H1 (cell line): ENCODE data around the gene TEX35. TPM values are rescaled to one million over a fixed set of nuclear protein-coding genes. Genes with fewer than 3 reads are reported as not detected.

ENCODE experiments used
- CTCF ChIA-PET: fragments of 300-600 bp; sonication (Branson Sonifier 250); formaldehyde crosslinking; loops from one replicate; lab custom pipeline; 2021; ENCODE audit not compliant: partially characterized antibody; lab: Charles Lee
- POLR2A ChIA-PET: fragments of 300-600 bp; sonication (Branson Sonifier 250); formaldehyde crosslinking; loops from one replicate; lab custom pipeline; 2021; ENCODE audit warnings: inconsistent platforms; ENCODE audit not compliant: partially characterized antibody; lab: Charles Lee
- DNase-seq, 2 experiments: peaks; one replicate each; pipeline versions ENCODE4 v3.0.0 to v3.0.0-alpha.2; 2010 to 2022; ENCODE audit warnings: low spot score in 2 of 2, low read depth in 1 of 2, mixed read lengths in 1 of 2
- FAIRE-seq: peaks from 2 replicates; lab custom pipeline; 2011; peaks lifted over from hg19 to GRCh38; lab: Jason Lieb, UNC
- H2AFZ ChIP-seq: 2 replicates; pipeline ENCODE4 v1.8.1; 2012; ENCODE audit warnings: low read length, inconsistent platforms
- H2AK5ac ChIP-seq: 2 replicates; pipeline ENCODE4 v1.6.1; 2013; ENCODE audit warnings: low read depth, low read length
- H2BK120ac ChIP-seq: replicated peaks from 2 replicates; pipeline ENCODE3; 2013; ENCODE audit warnings: low read depth, low read length, inconsistent platforms
- H2BK12ac ChIP-seq: 2 replicates; pipeline ENCODE4 v1.6.1; 2013; ENCODE audit warnings: low read depth, low read length
- H2BK15ac ChIP-seq: 2 replicates; pipeline ENCODE4 v1.6.1; 2013; ENCODE audit warnings: low read length
- H2BK20ac ChIP-seq: 2 replicates; pipeline ENCODE4 v1.6.1; 2013; ENCODE audit warnings: low read length
- H2BK5ac ChIP-seq: 2 replicates; pipeline ENCODE4 v1.6.1; 2013; ENCODE audit warnings: low read depth, low read length
- H3K14ac ChIP-seq: 2 replicates; pipeline ENCODE4 v1.6.1; 2013; ENCODE audit warnings: inconsistent platforms; ENCODE audit not compliant: insufficient read length
- H3K18ac ChIP-seq: 2 replicates; pipeline ENCODE4 v1.6.1; 2013; ENCODE audit warnings: low read length; ENCODE audit errors: extremely low read depth
- H3K23ac ChIP-seq: 2 replicates; pipeline ENCODE4 v1.6.1; 2013; ENCODE audit warnings: inconsistent platforms; ENCODE audit not compliant: insufficient read length
- H3K23me2 ChIP-seq: 2 replicates; pipeline ENCODE4 v1.6.1; 2013; ENCODE audit warnings: low read depth, low read length
- H3K27ac ChIP-seq: 2 replicates; pipeline ENCODE4 v1.6.1; 2011; ENCODE audit warnings: low read depth, low read length, inconsistent platforms
- H3K27me3 ChIP-seq, 4 experiments: replicated peaks in 1 of 4; 1 replicate in 1 of 4; 2 replicates in 3 of 4; pipeline versions ENCODE4 v1.6.1 to v1.8.1; 2011 to 2013; ENCODE audit warnings: low read length in 3 of 4, mild to moderate bottlenecking in 3 of 4, inconsistent platforms in 2 of 4, mixed read lengths in 2 of 4, moderate library complexity in 1 of 4; ENCODE audit not compliant: control insufficient read depth in 3 of 4, insufficient read depth in 3 of 4; ENCODE audit errors: extremely low read depth in 1 of 4
- H3K36me3 ChIP-seq, 4 experiments: 2 replicates each; pipeline versions ENCODE4 v1.6.1 to v1.8.1; 2011 to 2013; ENCODE audit warnings: mild to moderate bottlenecking in 4 of 4, low read length in 3 of 4, moderate library complexity in 2 of 4, control low read depth in 1 of 4, inconsistent platforms in 1 of 4; ENCODE audit not compliant: insufficient read depth in 4 of 4, control insufficient read depth in 2 of 4
- H3K4ac ChIP-seq: replicated peaks from 2 replicates; pipeline ENCODE3; 2013; ENCODE audit warnings: low read length, low read depth, mixed read lengths, inconsistent platforms; ENCODE audit not compliant: insufficient read length
- H3K4me1 ChIP-seq, 4 experiments: replicated peaks in 1 of 4; 1 replicate in 1 of 4; 2 replicates in 3 of 4; pipeline versions ENCODE4 v1.6.1 to v1.8.1; 2011 to 2013; ENCODE audit warnings: low read length in 3 of 4, inconsistent platforms in 2 of 4, mixed read lengths in 1 of 4; ENCODE audit not compliant: insufficient read depth in 4 of 4, control insufficient read depth in 3 of 4
- H3K4me2 ChIP-seq, 2 experiments: 2 replicates each; pipeline versions ENCODE4 v1.6.1 to v1.8.1; 2011 to 2013; ENCODE audit warnings: low read depth in 2 of 2, low read length in 2 of 2, control low read depth in 1 of 2, inconsistent platforms in 1 of 2, mild to moderate bottlenecking in 1 of 2; ENCODE audit not compliant: insufficient read depth in 1 of 2
- H3K4me3 ChIP-seq, 4 experiments: fragments of 200-600, 300-600 bp in 1 of 4; sonication (generic), shearing (Covaris generic), sonication (Bioruptor Twin) in 1 of 4; 2 replicates each; pipeline versions ENCODE4 v1.5.1 to v1.8.1; 2011 to 2016; ENCODE audit warnings: low read length in 4 of 4, low read depth in 3 of 4, control low read depth in 2 of 4, inconsistent platforms in 2 of 4, mild to moderate bottlenecking in 2 of 4, mixed read lengths in 1 of 4, moderate library complexity in 1 of 4; ENCODE audit not compliant: insufficient read depth in 2 of 4; ENCODE audit errors: extremely low read depth in 1 of 4
- H3K56ac ChIP-seq: replicated peaks from 2 replicates; pipeline ENCODE3; 2013; ENCODE audit warnings: low read depth, mild to moderate bottlenecking, mixed read lengths, low read length, inconsistent platforms; ENCODE audit not compliant: insufficient read length
- H3K79me1 ChIP-seq: 2 replicates; pipeline ENCODE4 v1.6.1; 2013; ENCODE audit warnings: low read depth, low read length, control low read depth
- H3K79me2 ChIP-seq, 2 experiments: 2 replicates each; pipeline versions ENCODE4 v1.6.1 to v1.8.1; 2012 to 2013; ENCODE audit warnings: low read length in 2 of 2, mild to moderate bottlenecking in 2 of 2, inconsistent platforms in 1 of 2; ENCODE audit not compliant: insufficient read depth in 2 of 2, control insufficient read depth in 1 of 2
- H3K9ac ChIP-seq, 4 experiments: replicated peaks in 1 of 4; 1 replicate in 1 of 4; 2 replicates in 3 of 4; pipeline versions ENCODE4 v1.6.1 to v1.8.1; 2011 to 2013; ENCODE audit warnings: low read depth in 3 of 4, low read length in 3 of 4, control low read depth in 2 of 4, mild to moderate bottlenecking in 2 of 4, moderate library complexity in 2 of 4, inconsistent platforms in 1 of 4; ENCODE audit errors: extremely low read depth in 1 of 4
- H3K9me3 ChIP-seq, 2 experiments: 2 replicates each; pipeline versions ENCODE4 v1.6.1 to v1.8.1; 2012 to 2013; ENCODE audit warnings: mild to moderate bottlenecking in 2 of 2, moderate library complexity in 2 of 2, control low read depth in 1 of 2, inconsistent platforms in 1 of 2, low read depth in 1 of 2, low read length in 1 of 2, mixed read lengths in 1 of 2; ENCODE audit not compliant: insufficient read depth in 2 of 2
- H4K20me1 ChIP-seq, 2 experiments: replicated peaks in 1 of 2; 2 replicates each; pipeline versions ENCODE3 to v1.8.1; 2011 to 2013; ENCODE audit warnings: inconsistent platforms in 2 of 2, low read length in 2 of 2, mild to moderate bottlenecking in 1 of 2; ENCODE audit not compliant: insufficient read depth in 2 of 2, control insufficient read depth in 1 of 2
- H4K5ac ChIP-seq: 2 replicates; pipeline ENCODE4 v1.6.1; 2013; ENCODE audit warnings: low read length, low read depth, mixed read lengths, inconsistent platforms; ENCODE audit not compliant: insufficient read length
- H4K8ac ChIP-seq: 2 replicates; pipeline ENCODE4 v1.8.0; 2013; ENCODE audit warnings: mild to moderate bottlenecking, moderate library complexity, low read length, inconsistent platforms; ENCODE audit not compliant: insufficient read depth; ENCODE audit errors: extremely low read depth
- H4K91ac ChIP-seq: replicated peaks from 2 replicates; pipeline ENCODE3; 2013; ENCODE audit warnings: low read length, mixed read lengths, inconsistent platforms; ENCODE audit not compliant: insufficient read length
- ASH2L ChIP-seq: fragments of 200-600, 300-600 bp; sonication (generic); IDR thresholded peaks from one replicate; pipeline ENCODE4 v1.7.1; 2017; ENCODE audit warnings: low read length
- CBX8 ChIP-seq: fragments of 300-800, 300-1000 bp; sonication (generic); IDR thresholded peaks from 2 replicates; pipeline ENCODE4 v1.7.1; 2016; ENCODE audit warnings: low read depth, low read length, borderline replicate concordance
- CHD2 ChIP-seq: IDR thresholded peaks from 2 replicates; pipeline ENCODE4 v1.6.1; 2012; ENCODE audit warnings: low read length, improper control_type of control experiment
- MAFK ChIP-seq: IDR thresholded peaks from 2 replicates; pipeline ENCODE4 v1.6.1; 2012; ENCODE audit warnings: low read depth, mild to moderate bottlenecking, improper control_type of control experiment, low read length
- NRF1 ChIP-seq: IDR thresholded peaks from 2 replicates; pipeline ENCODE4 v1.6.1; 2011; ENCODE audit warnings: mild to moderate bottlenecking, low read depth, low read length, improper control_type of control experiment
- POLR2A ChIP-seq, 2 experiments: IDR thresholded peaks; 1 replicate in 1 of 2; 2 replicates in 1 of 2; pipeline ENCODE4 v1.6.1; 2011; ENCODE audit warnings: low read depth in 2 of 2, low read length in 2 of 2, mild to moderate bottlenecking in 2 of 2; ENCODE audit errors: control extremely low read depth in 1 of 2
- POU5F1 ChIP-seq: IDR thresholded peaks from 2 replicates; pipeline ENCODE4 v1.6.1; 2011; ENCODE audit warnings: low read depth, mild to moderate bottlenecking, low read length, moderate library complexity
- RNF2 ChIP-seq: fragments of 200-900, 300-1000 bp; sonication (generic); IDR thresholded peaks from 2 replicates; pipeline ENCODE4 v1.7.1; 2016; ENCODE audit warnings: borderline replicate concordance, low read depth, mild to moderate bottlenecking, antibody characterized with exemption, low read length; ENCODE audit not compliant: poor library complexity, severe bottlenecking; ENCODE audit errors: missing control alignments
- SIRT6 ChIP-seq: IDR thresholded peaks from one replicate; pipeline ENCODE4 v1.7.1; 2012; ENCODE audit warnings: low read length, inconsistent platforms
- SP2 ChIP-seq: IDR thresholded peaks from 2 replicates; pipeline ENCODE4 v1.6.1; 2012; ENCODE audit warnings: mild to moderate bottlenecking, low read length, inconsistent platforms
- TAF1 ChIP-seq: IDR thresholded peaks from 2 replicates; pipeline ENCODE4 v1.6.1; 2011; ENCODE audit warnings: mild to moderate bottlenecking, low read depth, low read length
- WGBS, 2 experiments: shearing (Covaris generic) in 1 of 2; methylation state at CpG; one replicate each; pipeline versions ENCODE4 v1.1.6 to v1.1.7; 2013 to 2015; ENCODE audit warnings: low lambda C conversion rate in 2 of 2, mixed read lengths in 2 of 2, inconsistent platforms in 1 of 2, low coverage in 1 of 2, missing lambda C conversion rate in 1 of 2; ENCODE audit not compliant: insufficient replicate concordance in 2 of 2, insufficient coverage in 1 of 2, insufficient read length in 1 of 2; ENCODE audit errors: extremely low coverage in 1 of 2, missing lambda C conversion rate in 1 of 2; 5-methylcytosine and 5-hydroxymethylcytosine counted together
- polyA plus RNA-seq, 7 experiments: library from polyadenylated mRNA; depleted of rRNA in 3 of 7; stranded (reverse) in 5 of 7; unstranded in 2 of 7; fragments of >200 nt in 5 of 7; fragments of 200-250 nt in 2 of 7; gene quantifications; 1 replicate in 5 of 7; 2 replicates in 1 of 7; 4 replicates in 1 of 7; pipeline versions ENCODE4 v1.2.1 to v1.2.3, GENCODE V29; 2011 to 2013; ENCODE audit warnings: missing spikeins in 2 of 7, mixed read lengths in 2 of 7
- total RNA-seq: library from RNA; stranded (reverse); fragmentation: NEBNext Ultra II Directional; extraction: Animal tissue kit (Norgen Biotek cat#: 25700); gene quantifications from 2 replicates; pipeline ENCODE4 v1.2.1, GENCODE V29; 2021
- TF ChIP-seq, protein P1 (sequence below), 3 experiments: IDR thresholded peaks; 1 replicate in 2 of 3; 2 replicates in 1 of 3; pipeline versions ENCODE4 v1.5.1 to v1.6.1; 2011; ENCODE audit warnings: low read length in 3 of 3, mild to moderate bottlenecking in 3 of 3, inconsistent platforms in 2 of 3, low read depth in 1 of 3, moderate library complexity in 1 of 3; ENCODE audit not compliant: insufficient read depth in 1 of 3; ENCODE audit errors: control extremely low read depth in 1 of 3
- TF ChIP-seq, protein P2 (sequence below): IDR thresholded peaks from 2 replicates; pipeline ENCODE4 v1.6.1; 2012; ENCODE audit warnings: inconsistent platforms

Gene TEX35
- total and polyA plus RNA-seq, 2 of the 8 experiments (the other 6 are each of a cell fraction or from before 2014, with no cell fraction given) = 0.03 TPM; not detected in 1

DNA sequence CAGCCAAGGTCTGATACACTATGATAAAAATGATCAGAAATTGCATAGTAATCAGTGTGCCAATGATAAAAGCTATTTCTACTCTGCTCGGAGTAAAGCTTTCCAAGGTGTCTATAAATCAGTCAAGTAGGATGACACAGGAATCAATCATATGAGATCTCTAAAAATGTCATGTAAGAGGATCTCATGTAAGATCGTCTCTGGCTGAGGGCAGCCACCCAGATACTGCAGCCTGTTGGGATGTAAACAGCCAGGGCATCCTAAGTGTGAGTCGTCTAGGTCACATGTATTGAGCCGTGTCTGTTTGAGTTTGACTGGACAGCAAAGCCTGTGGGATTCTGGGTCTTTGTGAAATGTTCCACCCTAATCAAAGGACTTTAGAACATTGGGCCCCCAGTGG is 2.8 kb upstream of the TEX35 start:
- Histone ChIP-seq H3K9me3 (no peaks in the 10 kb centered on the region), H4K5ac (no peak overlapping the region), H3K14ac (no peak overlapping the region), H2BK15ac (no peak overlapping the region), H3K79me1 (no peaks in the 10 kb centered on the region; the same call in 1 of the 2 replicates), H2BK120ac (no peak overlapping the region), H3K23ac (no peak overlapping the region), H3K23me2 (no peaks in the 10 kb centered on the region; the same call in 1 of the 2 replicates), H3K4me1 (peaks cover 0 to 2% (median under 1%) of the 10 kb centered on the region in 4 experiments; a peak in 1 of 7 replicates), H3K36me3 (no peaks in the 10 kb centered on the region), H3K9ac (no peak overlapping the region), H3K27ac (no peak overlapping the region), H3K4me3 (no peak overlapping the region), H2BK5ac (no peak overlapping the region), H2AK5ac (no peak overlapping the region), H3K27me3 (no peaks in the 10 kb centered on the region), H2BK12ac (no peak overlapping the region), H3K56ac (no peak overlapping the region), H4K8ac (no peak overlapping the region), H4K20me1 (no peaks in the 10 kb centered on the region), H3K18ac (no peak overlapping the region), H3K4ac (no peak overlapping the region), H3K4me2 (no peak overlapping the region), H4K91ac (no peak overlapping the region), H2BK20ac (no peak overlapping the region), H2AFZ (no peak overlapping the region), H3K79me2 (no peaks in the 10 kb centered on the region)
- CTCF ChIA-PET = interaction anchor here (2.0 to 13.1 kb wide), 2 partner anchors 9 to 16 kb away, joined by 12 to 238 read pairs; no protein-coding TSS in a partner anchor
- FAIRE-seq (no peak), DNase-seq (no peak)
- 92% methylated on average over 4 of the region's 4 CpGs; no CpG with 5 or more reads in 1 of the 2 experiments for WGBS, 2 experiments
- POLR2A ChIA-PET = no interaction called here
- TF ChIP-seq SIRT6 (no peak), RNF2 (no peak), POLR2A (IDR thresholded peaks at IDR 0.05; ENCODE audit: control extremely low read depth in 1 of 2, low read depth in 2 of 2, low read length in 2 of 2) (no peak), CBX8 (no peak), NRF1 (no peak), MAFK (no peak), CHD2 (no peak), TAF1 (no peak), ASH2L (no peak), POU5F1 (no peak), SP2 (no peak)
- TF ChIP-seq, protein P1, sequence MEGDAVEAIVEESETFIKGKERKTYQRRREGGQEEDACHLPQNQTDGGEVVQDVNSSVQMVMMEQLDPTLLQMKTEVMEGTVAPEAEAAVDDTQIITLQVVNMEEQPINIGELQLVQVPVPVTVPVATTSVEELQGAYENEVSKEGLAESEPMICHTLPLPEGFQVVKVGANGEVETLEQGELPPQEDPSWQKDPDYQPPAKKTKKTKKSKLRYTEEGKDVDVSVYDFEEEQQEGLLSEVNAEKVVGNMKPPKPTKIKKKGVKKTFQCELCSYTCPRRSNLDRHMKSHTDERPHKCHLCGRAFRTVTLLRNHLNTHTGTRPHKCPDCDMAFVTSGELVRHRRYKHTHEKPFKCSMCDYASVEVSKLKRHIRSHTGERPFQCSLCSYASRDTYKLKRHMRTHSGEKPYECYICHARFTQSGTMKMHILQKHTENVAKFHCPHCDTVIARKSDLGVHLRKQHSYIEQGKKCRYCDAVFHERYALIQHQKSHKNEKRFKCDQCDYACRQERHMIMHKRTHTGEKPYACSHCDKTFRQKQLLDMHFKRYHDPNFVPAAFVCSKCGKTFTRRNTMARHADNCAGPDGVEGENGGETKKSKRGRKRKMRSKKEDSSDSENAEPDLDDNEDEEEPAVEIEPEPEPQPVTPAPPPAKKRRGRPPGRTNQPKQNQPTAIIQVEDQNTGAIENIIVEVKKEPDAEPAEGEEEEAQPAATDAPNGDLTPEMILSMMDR (IDR thresholded peaks at IDR 0.05; ENCODE audit: control extremely low read depth in 1 of 3, insufficient read depth in 1 of 3, low read depth in 1 of 3, low read length in 3 of 3) = no peak
- TF ChIP-seq, protein P2, sequence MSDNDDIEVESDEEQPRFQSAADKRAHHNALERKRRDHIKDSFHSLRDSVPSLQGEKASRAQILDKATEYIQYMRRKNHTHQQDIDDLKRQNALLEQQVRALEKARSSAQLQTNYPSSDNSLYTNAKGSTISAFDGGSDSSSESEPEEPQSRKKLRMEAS = no peak
